Measurements from ENCODE around the gene ADCY3.
"Not testable (repeated sequence)": the region's sequence is repeated elsewhere in the genome, so short reads cannot be mapped to it uniquely, and the experiment has no call there.

Gene ADCY3

GRCh38 chr2:24844023-24844685 lies 75.9 kb downstream of the ADCY3 start:
- DNase-seq (ENCODE audit: low spot score) = no peak

- no peak for DNase-seq (ENCODE audit: low spot score)
These were observed 76.6 kb downstream of the ADCY3 start for GRCh38 chr2:24843330-24843860.

DNA sequence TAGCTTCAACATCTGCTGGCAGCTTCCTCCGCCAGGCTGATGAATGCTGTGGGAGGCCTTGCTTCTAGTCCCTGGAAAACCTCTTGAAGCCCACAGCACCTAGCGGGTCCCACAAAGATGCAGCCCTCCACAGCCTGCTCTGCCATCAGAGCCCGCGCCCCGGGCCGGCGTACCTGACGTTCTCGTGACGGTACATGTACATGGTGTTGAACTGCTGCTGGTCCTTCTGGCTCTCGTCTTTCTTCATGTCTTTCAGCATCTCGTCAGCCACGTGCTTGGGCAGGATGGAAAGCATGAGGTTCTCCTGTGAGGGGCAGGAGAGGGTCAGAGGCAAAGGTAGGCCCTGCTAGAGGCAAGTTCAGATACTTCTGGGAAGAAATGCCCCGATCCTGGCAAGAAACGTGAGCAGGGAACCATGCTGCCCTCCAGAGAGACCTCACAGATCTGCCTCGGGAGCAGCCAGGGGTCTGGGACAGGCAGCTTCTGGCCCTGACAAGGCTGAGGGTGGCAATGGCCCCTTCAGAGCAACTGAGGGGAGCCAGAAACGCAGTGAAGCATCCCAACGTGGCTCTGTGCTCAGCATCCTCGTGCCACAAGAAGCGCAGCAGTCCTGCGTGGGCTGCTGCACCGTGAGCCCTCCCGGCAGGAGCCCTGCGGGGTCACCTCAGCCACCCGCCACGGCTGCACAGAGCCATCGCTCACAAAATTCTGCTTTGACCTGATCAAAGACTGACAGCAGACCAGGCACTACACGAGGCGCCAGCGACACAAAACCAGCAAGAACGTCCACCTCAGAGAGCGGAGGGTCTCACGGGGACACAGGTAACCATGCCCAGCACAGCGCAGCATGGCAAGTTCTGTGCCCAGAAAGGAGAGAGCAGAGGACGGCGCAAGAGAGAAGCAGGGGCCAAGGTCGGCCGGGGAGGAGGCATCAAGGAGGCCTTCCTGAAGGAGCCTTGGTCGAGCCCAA lies 77.7 kb downstream of the ADCY3 start:
- DNase-seq (ENCODE audit: low spot score) = no peak

DNA sequence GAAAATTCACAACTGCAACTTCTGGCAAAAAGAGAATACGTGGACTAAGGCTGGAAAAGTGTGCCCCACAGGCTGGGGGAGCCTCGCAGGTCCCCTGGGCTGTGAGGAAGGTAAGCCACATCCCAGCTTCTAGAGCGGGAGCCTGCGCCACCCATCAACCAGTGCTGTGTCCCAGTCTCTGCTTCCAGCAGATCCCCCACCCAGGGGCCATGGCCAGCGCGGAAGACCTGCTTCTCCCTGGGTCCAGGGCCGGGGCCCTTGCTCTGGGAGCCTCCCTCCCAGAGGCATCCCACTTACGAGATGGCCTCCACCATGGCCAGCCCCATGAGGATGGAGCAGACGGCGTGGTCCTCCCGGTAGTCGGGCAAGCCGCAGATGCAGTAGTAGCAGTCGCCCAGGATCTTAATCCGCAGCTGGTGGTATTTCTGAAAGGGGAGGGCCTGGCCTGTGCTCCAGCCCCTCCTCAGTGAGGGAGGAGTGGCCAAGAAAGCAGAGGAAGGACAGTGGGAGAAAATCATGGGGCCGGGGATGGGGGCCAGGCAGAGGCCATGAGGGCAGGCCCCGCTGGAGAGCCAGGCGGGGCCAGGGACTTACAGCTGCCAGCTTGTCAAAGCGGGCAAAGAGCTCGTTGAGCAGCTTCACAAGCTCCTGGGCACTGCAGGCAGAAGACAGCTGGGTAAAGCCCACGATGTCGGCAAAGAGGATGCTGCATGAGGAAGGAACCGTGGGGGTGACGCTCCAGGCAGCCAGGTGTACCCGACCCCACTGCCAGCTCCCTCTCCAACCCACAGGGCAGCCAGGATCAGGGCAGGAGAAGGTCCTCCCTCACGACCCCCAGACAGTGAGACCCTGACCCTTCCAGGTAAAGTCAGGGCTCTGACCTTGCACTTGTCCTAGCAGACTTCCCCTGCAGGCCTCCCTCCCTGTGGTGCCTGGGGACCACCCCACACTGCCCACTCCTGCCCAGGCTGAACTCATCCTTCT lies 78.8 kb downstream of the ADCY3 start:
- no peak for DNase-seq (ENCODE audit: low spot score)

DNA sequence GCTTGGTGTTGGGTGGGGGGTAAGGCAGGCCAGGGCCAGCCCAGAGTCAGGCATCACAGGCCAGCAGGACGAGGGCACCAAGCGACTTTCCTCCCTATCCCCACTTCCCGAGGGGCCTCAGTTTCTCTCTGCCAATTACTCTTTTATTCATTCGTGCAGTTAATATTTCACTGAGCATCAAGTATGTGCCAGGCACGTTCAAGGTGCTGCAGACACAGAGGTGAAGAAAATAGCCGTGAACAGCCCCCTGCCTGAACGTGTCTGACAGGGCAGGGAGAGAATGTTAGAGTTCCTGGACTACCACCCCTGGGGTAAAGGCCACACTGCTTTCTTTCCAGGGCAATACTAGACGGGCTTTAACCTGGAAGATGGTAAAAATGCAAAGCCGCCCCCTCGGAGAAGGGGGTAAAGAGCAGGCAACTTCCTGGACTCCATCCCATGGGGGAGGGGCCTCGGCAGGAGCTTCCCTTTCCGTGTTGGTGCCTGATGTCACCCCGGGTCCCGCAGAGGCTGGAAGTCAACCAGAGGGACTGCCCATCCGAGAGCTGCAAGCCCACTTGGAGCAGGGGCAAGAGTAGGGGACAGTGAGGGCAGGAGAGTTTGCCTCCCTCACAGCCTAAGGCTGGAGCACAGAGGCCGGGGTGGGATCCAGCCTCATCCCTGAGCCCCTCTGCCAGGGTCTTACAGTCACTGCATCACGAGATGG lies 79.7 kb downstream of the ADCY3 start:
- no peak for DNase-seq (ENCODE audit: low spot score)

DNA sequence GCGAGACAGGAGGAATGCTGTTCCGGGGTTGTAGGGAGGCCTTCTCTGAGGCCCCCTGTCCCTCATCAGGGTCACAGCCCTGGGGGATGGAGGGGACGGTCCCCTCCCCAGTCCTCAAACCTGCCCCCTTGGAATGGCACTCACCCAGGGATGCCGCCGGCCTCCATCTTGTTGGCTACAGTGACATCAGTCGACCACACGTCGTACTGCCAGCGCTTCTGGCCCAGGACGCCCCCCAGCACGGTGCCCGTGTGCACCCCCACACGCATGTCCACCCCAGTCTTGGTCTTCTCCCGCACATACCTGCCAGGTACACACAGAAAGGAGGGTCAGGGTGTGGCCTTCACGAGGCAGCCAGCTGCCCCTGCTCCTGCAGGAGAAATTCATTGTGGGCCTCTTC lies 80.3 kb downstream of the ADCY3 start:
- DNase-seq (ENCODE audit: low spot score) = no peak

DNA sequence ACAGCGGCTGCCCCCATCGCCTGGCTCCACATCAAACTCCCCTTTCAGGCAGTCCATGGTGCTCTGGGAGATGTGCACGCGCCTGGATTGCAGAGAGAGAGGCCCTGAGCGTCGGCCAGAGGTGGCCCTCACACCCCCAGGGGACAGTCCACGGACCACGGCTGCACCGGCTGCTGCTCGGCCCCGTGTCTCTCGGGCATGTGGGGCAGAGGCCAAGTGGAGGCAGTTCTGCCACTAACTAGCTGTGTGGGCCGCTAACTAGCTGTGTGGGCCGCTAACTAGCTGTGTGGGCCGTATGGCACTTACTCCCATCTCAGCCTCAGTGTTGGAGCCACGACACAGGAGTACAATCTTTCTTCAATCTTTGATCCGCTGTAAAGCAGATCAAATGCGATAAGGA lies 81.5 kb downstream of the ADCY3 start:
- no peak for DNase-seq (ENCODE audit: low spot score)

- no peak for DNase-seq (ENCODE audit: low spot score)
These were observed 82.0 kb downstream of the ADCY3 start for GRCh38 chr2:24837996-24838513.

DNA sequence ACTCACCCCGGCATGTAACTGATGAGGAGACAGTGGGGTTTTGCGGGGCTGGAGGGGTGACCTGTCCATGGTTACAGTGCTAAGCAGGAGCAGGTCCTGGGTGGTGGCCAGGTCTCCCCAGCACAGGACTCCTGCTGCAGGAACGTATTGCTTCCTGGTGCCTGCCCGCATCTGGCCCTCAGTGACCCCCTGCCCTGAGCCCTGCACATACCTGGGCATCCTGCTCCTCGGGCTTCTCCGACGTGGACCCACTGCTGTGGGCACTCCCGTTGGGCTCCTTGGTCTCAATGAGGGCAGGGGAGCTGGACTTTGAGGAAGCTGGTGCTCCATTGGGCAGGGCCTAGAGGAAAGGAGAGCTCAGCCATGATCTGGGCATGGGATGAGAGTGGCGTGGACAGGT lies 83.3 kb downstream of the ADCY3 start:
- no peak for DNase-seq (ENCODE audit: low spot score)

- DNase-seq (ENCODE audit: low spot score) = no peak
These were observed 83.8 kb downstream of the ADCY3 start for GRCh38 chr2:24836206-24836605.

- not testable (repeated sequence) for DNase-seq (ENCODE audit: low spot score)
These were observed 84.6 kb downstream of the ADCY3 start for GRCh38 chr2:24835411-24835810.

DNA sequence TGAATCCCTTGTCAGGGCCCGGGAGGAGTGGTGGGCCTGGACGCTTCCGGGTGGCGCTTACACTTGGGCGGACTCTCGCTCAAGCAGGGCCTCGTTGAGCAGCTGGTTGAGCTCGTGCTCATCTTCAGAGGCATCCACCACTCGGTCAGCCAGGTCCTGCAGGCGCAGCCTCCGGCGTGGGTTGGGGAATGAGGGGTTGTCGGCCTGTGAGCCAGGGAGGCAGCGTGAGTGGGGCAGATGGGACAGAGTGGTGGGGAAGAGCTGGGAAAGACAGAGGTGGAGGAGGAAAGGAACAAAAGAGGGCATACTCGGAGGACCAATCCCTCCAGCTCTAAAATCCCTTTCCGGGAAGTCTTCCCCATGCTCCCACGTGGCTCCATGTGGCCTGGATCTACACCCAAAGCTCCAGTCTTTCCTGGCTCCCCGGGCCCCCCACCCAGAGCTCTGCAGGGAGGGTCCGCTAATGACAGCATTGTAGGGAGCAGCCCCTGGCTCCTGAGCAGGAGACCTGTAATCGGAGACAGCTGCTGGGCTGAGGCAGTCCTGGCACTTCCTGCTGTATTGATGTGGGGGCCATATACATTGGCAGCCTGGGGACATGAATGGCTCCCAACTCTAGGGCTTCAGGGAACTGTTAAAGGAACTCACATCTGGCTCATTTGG lies 85.2 kb downstream of the ADCY3 start:
- no peak for DNase-seq (ENCODE audit: low spot score)

DNA sequence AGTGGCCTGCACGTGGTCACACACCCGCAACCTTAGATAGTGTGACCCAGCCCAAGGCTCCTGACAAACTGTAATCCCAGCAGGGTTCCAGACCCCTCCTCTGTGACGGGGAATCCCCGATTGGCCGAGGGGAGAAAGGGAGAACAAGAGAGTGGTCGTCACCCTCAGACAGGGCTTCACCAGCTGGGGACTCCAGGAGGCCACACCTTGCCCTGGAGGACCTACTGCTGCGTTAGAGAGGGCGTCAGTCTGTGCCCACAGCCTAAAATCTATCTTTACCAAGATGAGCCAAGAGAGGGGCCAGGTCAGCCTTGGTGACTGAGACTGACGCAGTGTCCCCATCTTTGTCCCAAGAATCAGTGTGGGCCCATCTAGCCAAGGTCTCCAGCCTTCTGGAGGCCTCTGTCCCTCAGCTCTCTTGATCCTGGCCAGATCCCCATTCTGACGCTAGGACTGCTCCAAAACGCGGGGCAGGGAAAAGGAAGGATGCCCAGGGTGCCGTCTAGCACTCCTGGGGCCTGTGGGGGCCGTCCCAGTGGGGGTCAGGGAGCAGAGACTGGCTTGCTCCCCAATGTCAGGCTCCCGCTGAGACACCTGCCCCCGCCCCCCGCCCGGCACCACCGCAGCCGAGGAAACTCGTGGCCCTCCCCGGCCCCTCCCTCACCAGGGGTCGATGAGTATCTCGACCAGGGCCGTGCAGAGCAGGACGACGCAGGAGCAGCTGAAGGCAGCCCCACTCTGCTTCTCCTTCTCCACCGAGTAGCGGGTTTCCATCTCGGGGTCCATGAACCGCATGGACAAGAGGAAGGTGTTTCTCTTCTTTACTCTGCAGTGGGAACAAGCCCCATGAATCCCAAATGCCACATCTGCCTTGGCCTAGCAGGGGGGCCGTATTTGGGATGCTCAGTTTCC lies 86.0 kb downstream of the ADCY3 start:
- no peak for DNase-seq (ENCODE audit: low spot score)

GRCh38 chr2:24832931-24833701 lies 86.9 kb downstream of the ADCY3 start:
- no peak for DNase-seq (ENCODE audit: low spot score)

DNA sequence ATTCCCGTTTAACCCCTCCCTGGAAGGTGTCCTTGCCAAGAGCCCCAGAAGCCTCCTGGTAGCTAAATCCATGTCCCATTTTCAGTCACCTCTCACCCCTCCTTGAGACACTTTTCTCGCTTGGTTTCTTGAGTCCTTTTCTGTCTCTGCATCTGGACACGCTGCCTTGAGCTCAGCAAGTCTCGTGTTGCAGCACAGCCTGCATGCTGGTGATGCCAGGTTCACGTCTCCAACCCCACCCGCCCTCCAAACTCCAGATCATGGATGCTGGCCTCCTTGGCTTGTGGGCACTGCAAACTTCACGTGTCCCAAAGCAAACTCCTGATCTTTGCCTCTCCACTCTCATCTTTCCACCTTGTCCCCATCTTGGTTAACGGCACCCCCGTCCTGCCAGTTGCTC lies 87.5 kb downstream of the ADCY3 start:
- no peak for DNase-seq (ENCODE audit: low spot score)

- peak; percentile 77 for DNase-seq (ENCODE audit: low spot score)
These were observed 88.0 kb downstream of the ADCY3 start for GRCh38 chr2:24832073-24832461.

GRCh38 chr2:24831221-24832072 lies 88.6 kb downstream of the ADCY3 start:
- no peak for DNase-seq (ENCODE audit: low spot score)

DNA sequence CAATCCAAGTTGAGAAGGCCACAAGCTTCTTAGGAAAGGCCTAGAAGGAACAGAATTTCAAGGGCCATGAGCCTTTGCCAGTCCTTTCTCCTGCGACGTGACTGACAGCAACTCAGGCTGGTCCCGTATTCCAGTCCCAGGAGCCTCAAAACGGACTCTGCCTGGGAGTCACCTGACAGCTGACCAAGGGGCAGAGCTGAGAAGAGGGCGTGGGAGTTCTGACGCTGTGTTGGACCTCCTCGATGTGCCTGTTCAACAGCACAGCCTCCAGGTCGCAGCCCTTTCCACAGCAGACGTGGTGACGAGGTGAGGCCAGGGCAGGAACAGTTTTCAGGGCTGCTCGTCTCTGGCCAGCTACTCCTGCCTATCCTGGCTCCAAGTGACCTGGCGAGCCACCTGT lies 89.3 kb downstream of the ADCY3 start:
- DNase-seq (ENCODE audit: low spot score) = no peak

Data from putamen (tissue), 1 donor.